Measurements from ENCODE around the gene COX5A.
A peak's percentile ranks its signal among the peaks of the same experiment; 100 is the strongest.

The COX5A gene

GRCh38 chr15:74962671-74963070, 24.8 kb upstream of the COX5A start:
- peaks cover 7% of the 10 kb centered on the region for H3K4me1 ChIP-seq (ENCODE audit: control insufficient read depth, insufficient read depth, low read length)
- H3K9me3 ChIP-seq (ENCODE audit: control insufficient read depth, low read length) = no peaks in the 10 kb centered on the region
- no peak overlapping the region for H3K27ac ChIP-seq (ENCODE audit: insufficient read depth, low read depth, low read length, poor library complexity, severe bottlenecking)
- no peak overlapping the region for H3K4me3 ChIP-seq (ENCODE audit: insufficient read depth, low read depth, low read length)
- peaks cover 39% of the 10 kb centered on the region for H3K27me3 ChIP-seq (ENCODE audit: control insufficient read depth, insufficient read depth, low read length, poor library complexity, severe bottlenecking)
- no peaks in the 10 kb centered on the region for H3K36me3 ChIP-seq (ENCODE audit: control insufficient read depth, insufficient read depth, low read length)
- 64 to 71% methylated on average over 2 of the region's 2 CpGs for WGBS, 2 experiments

- peaks cover 7% of the 10 kb centered on the region for H3K4me1 ChIP-seq (ENCODE audit: control insufficient read depth, insufficient read depth, low read length)
- H3K36me3 ChIP-seq (ENCODE audit: control insufficient read depth, insufficient read depth, low read length) = no peaks in the 10 kb centered on the region
- H3K4me3 ChIP-seq (ENCODE audit: insufficient read depth, low read depth, low read length) = no peak overlapping the region
- no peaks in the 10 kb centered on the region for H3K9me3 ChIP-seq (ENCODE audit: control insufficient read depth, low read length)
- no peak overlapping the region for H3K27ac ChIP-seq (ENCODE audit: insufficient read depth, low read depth, low read length, poor library complexity, severe bottlenecking)
- 90 to 91% methylated on average over 8 of the region's 8 CpGs for WGBS, 2 experiments
- peaks cover 43% of the 10 kb centered on the region for H3K27me3 ChIP-seq (ENCODE audit: control insufficient read depth, insufficient read depth, low read length, poor library complexity, severe bottlenecking)
Observed at GRCh38 chr15:74962219-74962618, 24.3 kb upstream of the COX5A start.

GRCh38 chr15:74961616-74962015, 23.7 kb upstream of the COX5A start:
- Histone ChIP-seq H3K4me1 (ENCODE audit: control insufficient read depth, insufficient read depth, low read length) (peaks cover 7% of the 10 kb centered on the region), H3K27ac (ENCODE audit: insufficient read depth, low read depth, low read length, poor library complexity, severe bottlenecking) (no peak overlapping the region), H3K9me3 (ENCODE audit: control insufficient read depth, low read length) (no peaks in the 10 kb centered on the region), H3K36me3 (ENCODE audit: control insufficient read depth, insufficient read depth, low read length) (no peaks in the 10 kb centered on the region), H3K27me3 (ENCODE audit: control insufficient read depth, insufficient read depth, low read length, poor library complexity, severe bottlenecking) (peaks cover 49% of the 10 kb centered on the region), H3K4me3 (ENCODE audit: insufficient read depth, low read depth, low read length) (no peak overlapping the region)
- WGBS, 2 experiments = 90 to 94% methylated on average over 5 of the region's 5 CpGs

GRCh38 chr15:74960995-74961588, 23.2 kb upstream of the COX5A start:
- 89 to 93% methylated on average over 2 to 3 of the region's 3 CpGs for WGBS, 2 experiments
- H3K36me3 ChIP-seq (ENCODE audit: control insufficient read depth, insufficient read depth, low read length) = no peaks in the 10 kb centered on the region
- H3K27me3 ChIP-seq (ENCODE audit: control insufficient read depth, insufficient read depth, low read length, poor library complexity, severe bottlenecking) = peaks cover 55% of the 10 kb centered on the region
- no peak overlapping the region for H3K4me3 ChIP-seq (ENCODE audit: insufficient read depth, low read depth, low read length)
- no peak overlapping the region for H3K27ac ChIP-seq (ENCODE audit: insufficient read depth, low read depth, low read length, poor library complexity, severe bottlenecking)
- H3K4me1 ChIP-seq (ENCODE audit: control insufficient read depth, insufficient read depth, low read length) = peaks cover 7% of the 10 kb centered on the region
- no peaks in the 10 kb centered on the region for H3K9me3 ChIP-seq (ENCODE audit: control insufficient read depth, low read length)

GRCh38 chr15:74960286-74960685, 22.4 kb upstream of the COX5A start:
- H3K36me3 ChIP-seq (ENCODE audit: control insufficient read depth, insufficient read depth, low read length) = no peaks in the 10 kb centered on the region
- peaks cover 63% of the 10 kb centered on the region for H3K27me3 ChIP-seq (ENCODE audit: control insufficient read depth, insufficient read depth, low read length, poor library complexity, severe bottlenecking)
- H3K4me1 ChIP-seq (ENCODE audit: control insufficient read depth, insufficient read depth, low read length) = peaks cover 14% of the 10 kb centered on the region
- H3K4me3 ChIP-seq (ENCODE audit: insufficient read depth, low read depth, low read length) = no peak overlapping the region
- 86 to 100% methylated on average over 1 of the region's 1 CpG for WGBS, 2 experiments
- no peak overlapping the region for H3K27ac ChIP-seq (ENCODE audit: insufficient read depth, low read depth, low read length, poor library complexity, severe bottlenecking)
- no peaks in the 10 kb centered on the region for H3K9me3 ChIP-seq (ENCODE audit: control insufficient read depth, low read length)

- WGBS, 2 experiments = 13% methylated on average over 7 to 8 of the region's 8 CpGs
- Histone ChIP-seq H3K9me3 (ENCODE audit: control insufficient read depth, low read length) (no peaks in the 10 kb centered on the region), H3K4me3 (ENCODE audit: insufficient read depth, low read depth, low read length) (peak overlapping the region; percentile 33), H3K4me1 (ENCODE audit: control insufficient read depth, insufficient read depth, low read length) (peaks cover 21% of the 10 kb centered on the region), H3K27ac (ENCODE audit: insufficient read depth, low read depth, low read length, poor library complexity, severe bottlenecking) (no peak overlapping the region), H3K36me3 (ENCODE audit: control insufficient read depth, insufficient read depth, low read length) (no peaks in the 10 kb centered on the region), H3K27me3 (ENCODE audit: control insufficient read depth, insufficient read depth, low read length, poor library complexity, severe bottlenecking) (peaks cover 70% of the 10 kb centered on the region)
Observed at GRCh38 chr15:74959586-74959939, 21.7 kb upstream of the COX5A start.

- 1 to 2% methylated on average over 47 of the region's 47 CpGs for whole genome bisulfite sequencing, 2 experiments
- H3K27ac ChIP-seq (ENCODE audit: insufficient read depth, low read depth, low read length, poor library complexity, severe bottlenecking) = no peak overlapping the region
- peak overlapping the region; percentile 33 for H3K4me3 ChIP-seq (ENCODE audit: insufficient read depth, low read depth, low read length)
- H3K9me3 ChIP-seq (ENCODE audit: control insufficient read depth, low read length) = no peaks in the 10 kb centered on the region
- peaks cover 72% of the 10 kb centered on the region for H3K27me3 ChIP-seq (ENCODE audit: control insufficient read depth, insufficient read depth, low read length, poor library complexity, severe bottlenecking)
- peaks cover 24% of the 10 kb centered on the region for H3K4me1 ChIP-seq (ENCODE audit: control insufficient read depth, insufficient read depth, low read length)
- H3K36me3 ChIP-seq (ENCODE audit: control insufficient read depth, insufficient read depth, low read length) = no peaks in the 10 kb centered on the region
Observed at GRCh38 chr15:74958908-74959585, 21.2 kb upstream of the COX5A start.

GRCh38 chr15:74958320-74958907, 20.5 kb upstream of the COX5A start:
- H3K27me3 ChIP-seq (ENCODE audit: control insufficient read depth, insufficient read depth, low read length, poor library complexity, severe bottlenecking) = peaks cover 72% of the 10 kb centered on the region
- 1% methylated on average over 28 of the region's 28 CpGs for WGBS, 2 experiments

GRCh38 chr15:74957476-74958035, 19.7 kb upstream of the COX5A start:
- Histone ChIP-seq H3K36me3 (ENCODE audit: control insufficient read depth, insufficient read depth, low read length) (no peaks in the 10 kb centered on the region), H3K4me3 (ENCODE audit: insufficient read depth, low read depth, low read length) (peak overlapping the region; percentile 46), H3K9me3 (ENCODE audit: control insufficient read depth, low read length) (no peaks in the 10 kb centered on the region), H3K27me3 (ENCODE audit: control insufficient read depth, insufficient read depth, low read length, poor library complexity, severe bottlenecking) (peaks cover 72% of the 10 kb centered on the region), H3K4me1 (ENCODE audit: control insufficient read depth, insufficient read depth, low read length) (peaks cover 24% of the 10 kb centered on the region), H3K27ac (ENCODE audit: insufficient read depth, low read depth, low read length, poor library complexity, severe bottlenecking) (no peak overlapping the region)
- 4 to 5% methylated on average over 25 to 26 of the region's 28 CpGs for WGBS, 2 experiments

More at GRCh38 chr15:74958320-74958907, 20.5 kb upstream of the COX5A start:
- Histone ChIP-seq H3K27ac (ENCODE audit: insufficient read depth, low read depth, low read length, poor library complexity, severe bottlenecking) (no peak overlapping the region), H3K4me3 (ENCODE audit: insufficient read depth, low read depth, low read length) (peak overlapping the region; percentile 33), H3K9me3 (ENCODE audit: control insufficient read depth, low read length) (no peaks in the 10 kb centered on the region), H3K36me3 (ENCODE audit: control insufficient read depth, insufficient read depth, low read length) (no peaks in the 10 kb centered on the region), H3K4me1 (ENCODE audit: control insufficient read depth, insufficient read depth, low read length) (peaks cover 24% of the 10 kb centered on the region)

All from ectodermal cell (in vitro differentiated cells).